Urinary bladder (tissue), 4 donors: Measurements from ENCODE around the gene MROH2B. TPM values are rescaled to one million over a fixed set of nuclear protein-coding genes. Genes with fewer than 3 reads are reported as not detected.

Experiments used
- DNase-seq: peaks from one replicate; pipeline ENCODE4 v3.0.0-alpha.2; 2015; ENCODE audit errors: extremely low spot score
- H3K27ac ChIP-seq: one replicate; pipeline ENCODE4 v1.5.1; 2013; ENCODE audit warnings: low read depth, mild to moderate bottlenecking, moderate library complexity
- H3K36me3 ChIP-seq: one replicate; pipeline ENCODE4 v1.6.1; 2013; ENCODE audit warnings: mild to moderate bottlenecking, moderate library complexity; ENCODE audit not compliant: insufficient read depth
- H3K4me1 ChIP-seq: one replicate; pipeline ENCODE4 v1.6.1; 2013; ENCODE audit warnings: mild to moderate bottlenecking, moderate library complexity; ENCODE audit not compliant: insufficient read depth
- H3K4me3 ChIP-seq: one replicate; pipeline ENCODE4 v1.5.1; 2013; ENCODE audit warnings: low read depth, low read length
- WGBS: extraction: QIAGEN DNeasy Blood & Tissue Kit; methylation state at CpG from one replicate; pipeline ENCODE4 v1.1.7; 2013; 5-methylcytosine and 5-hydroxymethylcytosine counted together
- polyA plus RNA-seq: library from polyadenylated mRNA; stranded (reverse); fragments of 200-250 nt; gene quantifications from one replicate; pipeline ENCODE4 v1.2.3, GENCODE V29; 2013
- total RNA-seq: library from RNA; depleted of rRNA; stranded (reverse); fragments of >200 nt; gene quantifications from one replicate; pipeline ENCODE4 v1.2.3, GENCODE V29; 2014
- donor health status: healthy with polysubstance abuse.
- donor health status: healthy.

Gene MROH2B
- total RNA-seq (not detected), polyA plus RNA-seq (not detected)

DNA sequence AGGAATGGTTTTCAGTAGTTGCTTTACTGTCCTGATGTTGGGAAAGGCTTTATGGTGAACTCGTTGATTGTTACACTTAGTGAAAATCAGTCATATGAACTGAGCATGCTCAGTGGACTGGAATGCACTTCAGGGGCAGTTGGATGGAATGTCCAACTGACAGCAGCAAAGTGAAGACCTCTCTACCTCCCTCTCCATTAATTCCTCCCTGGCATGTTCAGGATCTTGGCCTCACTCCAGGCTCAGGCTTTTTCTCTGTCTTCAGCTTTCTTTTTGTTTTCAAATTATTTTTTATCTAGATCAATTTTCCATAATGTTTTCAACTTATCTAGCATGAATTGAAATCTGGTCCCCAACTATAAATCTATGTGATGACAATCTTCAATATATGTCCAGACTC, at the start of gene MROH2B:
TSS of gene MROH2B (minus strand) at position 101 of the 400 bp plus-strand sequence. CDS start 490 bp downstream, outside the sequence.
- Histone ChIP-seq H3K4me1 (no peaks in the 10 kb centered on the region), H3K36me3 (no peaks in the 10 kb centered on the region), H3K4me3 (no peak within 1 kb of the TSS), H3K27ac (no peak within 1 kb of the TSS)
- DNase-seq, result no peak
- WGBS, result 76% methylated on average over 1 of the region's 1 CpG

DNA sequence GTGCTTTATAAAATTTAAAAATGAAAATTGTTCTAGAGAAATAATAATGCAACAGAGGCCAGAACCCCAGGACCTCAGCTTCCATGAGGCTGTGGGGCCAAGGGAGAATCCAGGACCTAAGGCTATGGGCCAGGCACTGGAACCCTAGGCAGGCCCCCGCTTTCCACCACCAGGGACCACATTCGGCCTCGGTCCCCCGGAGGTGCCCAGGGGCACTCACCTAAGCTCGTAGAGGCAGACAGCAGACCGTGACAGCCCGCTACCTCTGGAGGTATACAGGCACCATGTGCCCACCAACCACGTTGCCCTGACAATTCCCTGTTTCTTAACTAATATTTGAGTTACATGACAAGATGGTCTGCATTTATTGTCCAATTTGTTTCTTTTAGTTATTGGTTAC, 49.5 kb upstream of the MROH2B start:
- Histone ChIP-seq H3K27ac (no peak overlapping the region), H3K4me3 (no peak overlapping the region), H3K36me3 (no peaks in the 10 kb centered on the region), H3K4me1 (no peaks in the 10 kb centered on the region)
- WGBS, result 93% methylated on average over 8 of the region's 8 CpGs
- no peak for DNase-seq

- Histone ChIP-seq H3K4me3 (no peak overlapping the region), H3K27ac (no peak overlapping the region), H3K4me1 (no peaks in the 10 kb centered on the region), H3K36me3 (no peaks in the 10 kb centered on the region)
- DNase-seq, result no peak
- WGBS, result 90% methylated on average over 3 of the region's 3 CpGs
These were observed 47.0 kb upstream of the MROH2B start for GRCh38 chr5:41118177-41118576.

DNA sequence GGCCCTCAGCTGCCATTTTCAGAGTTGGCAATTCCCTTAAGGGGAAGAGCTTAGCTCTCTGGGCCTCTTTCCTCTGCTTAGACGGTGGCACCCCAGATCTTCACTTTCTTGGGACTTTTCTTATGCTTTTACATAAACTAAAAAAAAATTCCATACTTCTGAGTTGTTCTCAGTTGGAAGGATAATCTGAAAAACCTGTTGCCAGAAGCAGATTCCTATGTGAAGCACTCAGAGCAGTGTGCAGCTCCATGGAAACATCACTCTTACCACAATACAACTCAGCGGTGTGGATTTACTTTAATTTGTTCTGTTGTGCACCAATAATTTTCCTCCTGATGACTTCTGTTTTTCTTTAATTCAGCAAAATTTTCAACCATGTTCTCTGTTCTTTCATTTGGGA, 44.1 kb upstream of the MROH2B start:
- no peak for DNase-seq
- no peak overlapping the region for H3K4me3 ChIP-seq
- no peaks in the 10 kb centered on the region for H3K36me3 ChIP-seq
- H3K27ac ChIP-seq, result no peak overlapping the region
- WGBS, result 38% methylated on average over 2 of the region's 2 CpGs
- no peaks in the 10 kb centered on the region for H3K4me1 ChIP-seq

- Histone ChIP-seq H3K4me1 (no peaks in the 10 kb centered on the region), H3K27ac (no peak overlapping the region), H3K36me3 (no peaks in the 10 kb centered on the region), H3K4me3 (no peak overlapping the region)
- WGBS, result 58% methylated on average over 2 of the region's 2 CpGs
- no peak for DNase-seq
These were observed 41.6 kb upstream of the MROH2B start for GRCh38 chr5:41112486-41113455.

GRCh38 chr5:41109186-41109585, 38.0 kb upstream of the MROH2B start:
- DNase-seq, result no peak
- no peaks in the 10 kb centered on the region for H3K36me3 ChIP-seq
- H3K4me3 ChIP-seq, result no peak overlapping the region
- no peaks in the 10 kb centered on the region for H3K4me1 ChIP-seq
- no peak overlapping the region for H3K27ac ChIP-seq

DNA sequence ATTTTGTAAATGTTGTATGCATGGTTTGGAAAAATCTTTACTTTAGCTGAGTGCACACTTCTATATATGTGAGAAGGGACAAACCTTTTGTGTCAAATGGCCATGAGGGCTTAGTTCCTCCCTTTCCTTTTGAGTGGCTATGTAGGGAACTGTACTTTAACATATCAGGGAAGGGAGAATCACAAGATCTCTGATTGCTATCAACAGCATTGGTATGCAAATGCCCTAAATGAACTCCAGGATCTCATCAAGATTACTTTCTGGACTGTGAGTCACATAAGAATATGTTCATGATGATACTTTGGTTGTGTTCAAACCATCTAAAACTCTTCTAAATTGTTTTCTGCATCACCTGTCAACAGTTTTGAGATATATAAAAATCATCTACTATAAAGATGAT, 31.2 kb upstream of the MROH2B start:
- H3K4me3 ChIP-seq, result no peak overlapping the region

DNA sequence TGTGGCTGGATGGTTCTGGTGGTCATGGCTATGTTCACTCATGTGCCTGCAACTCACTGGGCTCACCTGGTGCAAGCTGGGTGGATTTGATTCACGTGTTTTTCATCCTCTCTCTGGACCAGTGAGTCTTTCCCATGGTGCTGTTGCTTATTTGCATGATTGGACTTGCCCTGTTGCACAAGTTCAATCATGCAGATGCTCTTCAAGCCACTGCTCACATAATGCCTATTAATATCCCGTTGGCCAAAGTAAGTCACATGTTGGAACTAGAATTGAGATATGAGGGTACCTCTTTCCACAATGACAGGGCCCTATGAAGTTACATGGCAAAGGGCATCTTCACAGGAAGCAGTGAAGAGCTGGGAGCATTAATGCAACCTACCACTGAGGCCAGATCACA, 26.5 kb upstream of the MROH2B start:
- Histone ChIP-seq H3K4me1 (no peaks in the 10 kb centered on the region), H3K4me3 (no peak overlapping the region), H3K36me3 (no peaks in the 10 kb centered on the region), H3K27ac (no peak overlapping the region)
- DNase-seq, result no peak
- WGBS, result 61% methylated on average over 2 of the region's 2 CpGs

More for the DNA sequence above, 31.2 kb upstream of the MROH2B start:
- H3K4me1 ChIP-seq, result no peaks in the 10 kb centered on the region
- no peak for DNase-seq
- no peak overlapping the region for H3K27ac ChIP-seq
- H3K36me3 ChIP-seq, result no peaks in the 10 kb centered on the region

DNA sequence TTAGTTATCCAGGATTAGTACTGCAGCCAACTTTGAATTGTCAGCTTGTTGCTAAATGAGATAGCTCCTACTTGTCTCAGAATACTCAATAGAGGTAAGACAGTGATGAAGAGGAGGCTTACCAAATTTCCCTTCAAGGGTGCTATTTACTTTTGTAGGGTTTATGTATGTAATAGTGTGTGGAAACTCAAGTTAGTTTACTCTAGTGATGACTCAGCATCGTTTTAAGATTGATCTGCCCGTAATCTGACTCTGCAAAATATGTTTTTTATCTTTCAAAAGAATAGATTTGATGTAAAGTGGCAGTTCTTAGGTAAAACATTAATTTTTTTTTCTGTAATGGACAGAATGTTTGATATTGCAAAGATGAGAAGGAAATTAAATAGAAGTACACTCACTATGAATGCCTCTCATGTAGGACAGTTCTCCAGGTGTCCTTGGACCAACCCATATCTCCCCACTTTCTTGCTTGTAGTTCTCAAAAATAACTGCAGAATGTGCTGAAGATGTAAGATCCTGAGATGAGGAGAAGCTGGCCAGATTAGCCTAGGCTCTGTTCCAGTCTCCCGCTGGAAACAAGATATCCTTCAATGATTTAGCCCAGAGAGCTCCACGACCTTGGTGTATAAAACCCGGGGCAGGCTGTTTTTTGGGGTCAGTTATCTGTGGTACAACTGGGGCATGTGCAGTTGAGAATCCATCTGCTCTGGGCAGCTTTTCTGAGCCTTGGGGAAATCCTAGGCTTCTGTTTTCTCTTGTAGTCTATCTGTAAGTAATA, 24.4 kb upstream of the MROH2B start:
- WGBS, result 65% methylated on average over 5 of the region's 5 CpGs
- DNase-seq, result no peak
- Histone ChIP-seq H3K4me3 (no peak overlapping the region), H3K27ac (no peak overlapping the region), H3K36me3 (no peaks in the 10 kb centered on the region), H3K4me1 (no peaks in the 10 kb centered on the region)

DNA sequence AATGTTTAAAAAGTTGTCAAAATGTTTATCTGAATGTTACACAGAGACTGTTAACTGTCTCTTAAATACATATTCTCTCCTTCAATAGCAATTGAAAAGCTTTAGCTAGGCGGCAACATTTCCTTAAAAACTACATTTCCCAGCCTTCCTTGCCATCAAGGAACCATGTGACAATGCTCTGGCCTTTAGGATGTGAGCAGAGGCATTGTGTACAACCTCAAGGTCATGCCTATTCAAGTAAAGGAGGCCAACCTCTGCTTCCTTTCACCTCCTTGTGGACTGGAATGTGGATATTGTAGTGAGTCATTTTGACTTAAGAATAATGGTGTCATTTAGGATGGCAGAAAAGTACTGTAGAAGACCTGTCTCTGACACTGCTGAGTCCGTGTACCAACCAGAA, 23.7 kb upstream of the MROH2B start:
- Histone ChIP-seq H3K4me1 (no peaks in the 10 kb centered on the region), H3K27ac (no peak overlapping the region), H3K36me3 (no peaks in the 10 kb centered on the region), H3K4me3 (no peak overlapping the region)
- DNase-seq, result no peak
- 65% methylated on average over 2 of the region's 2 CpGs for WGBS

DNA sequence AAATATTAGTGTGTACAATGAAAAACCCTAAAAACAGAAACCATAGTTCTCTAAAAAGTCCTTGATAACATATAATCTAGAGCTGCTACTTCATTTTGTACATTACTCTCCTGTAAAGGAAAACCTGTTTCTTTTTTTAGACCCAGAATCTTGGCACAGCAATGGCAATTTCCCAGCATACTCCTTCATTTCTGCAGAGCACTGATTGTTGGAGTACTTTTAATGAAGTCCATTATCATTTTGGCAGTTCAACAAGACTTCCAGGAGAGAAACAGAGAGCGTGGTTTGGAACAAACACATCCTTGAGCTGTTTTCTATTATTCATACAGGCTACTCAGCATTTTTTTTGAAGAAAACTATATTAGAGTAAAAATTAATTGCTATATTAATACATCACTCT, 22.7 kb upstream of the MROH2B start:
- WGBS, result 61% methylated on average over 1 of the region's 1 CpG

GRCh38 chr5:41087461-41087860, 16.3 kb upstream of the MROH2B start:
- no peaks in the 10 kb centered on the region for H3K36me3 ChIP-seq
- no peak for DNase-seq
- 64% methylated on average over 2 of the region's 2 CpGs for WGBS
- H3K27ac ChIP-seq, result no peak overlapping the region
- no peaks in the 10 kb centered on the region for H3K4me1 ChIP-seq
- no peak overlapping the region for H3K4me3 ChIP-seq

More for the DNA sequence above, 22.7 kb upstream of the MROH2B start:
- no peaks in the 10 kb centered on the region for H3K36me3 ChIP-seq
- no peak for DNase-seq
- H3K27ac ChIP-seq, result no peak overlapping the region
- no peaks in the 10 kb centered on the region for H3K4me1 ChIP-seq
- no peak overlapping the region for H3K4me3 ChIP-seq

DNA sequence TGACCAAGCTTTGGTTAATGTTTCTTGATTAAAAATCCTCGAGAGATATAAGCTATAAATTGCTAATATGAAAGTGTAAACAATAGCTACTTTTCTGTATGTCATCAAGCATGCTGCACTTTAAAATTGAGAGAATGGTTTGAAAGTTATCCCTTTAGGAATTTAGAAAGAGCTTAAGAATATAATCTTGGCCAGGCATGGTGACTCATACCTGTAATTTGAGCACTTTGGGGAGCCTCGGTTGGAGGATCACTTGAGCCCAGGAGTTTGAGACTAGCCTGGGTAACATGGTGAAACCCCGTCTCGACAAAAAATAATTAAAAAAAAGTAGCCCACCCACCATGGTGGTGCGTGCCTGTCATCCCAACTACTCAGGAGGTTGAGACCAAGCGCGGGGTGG, 12.2 kb upstream of the MROH2B start:
- Histone ChIP-seq H3K36me3 (no peaks in the 10 kb centered on the region), H3K4me1 (no peaks in the 10 kb centered on the region), H3K4me3 (no peak overlapping the region), H3K27ac (no peak overlapping the region)
- no peak for DNase-seq
- 74% methylated on average over 7 of the region's 7 CpGs for WGBS

GRCh38 chr5:41071975-41072374, 833 bp upstream of the MROH2B start:
- no peaks in the 10 kb centered on the region for H3K36me3 ChIP-seq
- WGBS, result 77% methylated on average over 2 of the region's 2 CpGs
- H3K4me1 ChIP-seq, result no peaks in the 10 kb centered on the region
- no peak overlapping the region for H3K4me3 ChIP-seq
- no peak overlapping the region for H3K27ac ChIP-seq
- no peak for DNase-seq
